HepG2 (cell line): ENCODE measurements around the gene TROAP. TPM values are rescaled to one million over a fixed set of nuclear protein-coding genes. Genes with fewer than 3 reads are reported as not detected.

Experiments
- ADNP ChIP-seq: sonication (generic); formaldehyde crosslinking; IDR thresholded peaks from 2 replicates; pipeline ENCODE4 v1.4.0; 2020; ENCODE audit warnings: missing genetic modification reagents
- ARNT ChIP-seq: fragments of 450-650 bp; IDR thresholded peaks from 2 replicates; pipeline ENCODE4 v1.6.1; 2017
- BCL6 ChIP-seq: IDR thresholded peaks from 2 replicates; pipeline ENCODE4 v1.6.1; 2016; ENCODE audit warnings: missing genetic modification reagents, missing compliant biosample characterization
- CEBPG ChIP-seq: IDR thresholded peaks from 2 replicates; pipeline ENCODE4 v1.6.1; 2016
- EEA1 ChIP-seq: sonication (generic); formaldehyde crosslinking; IDR thresholded peaks from 2 replicates; pipeline ENCODE4 v1.5.1; 2020; ENCODE audit warnings: mild to moderate bottlenecking, missing genetic modification reagents, borderline replicate concordance
- FOXJ3 ChIP-seq: sonication (generic); formaldehyde crosslinking; IDR thresholded peaks from 2 replicates; pipeline ENCODE4 v1.4.0; 2020; ENCODE audit warnings: missing genetic modification reagents, mild to moderate bottlenecking, borderline replicate concordance
- GLMP ChIP-seq: sonication (generic); formaldehyde crosslinking; IDR thresholded peaks from 2 replicates; pipeline ENCODE4 v1.9.0; 2021; ENCODE audit warnings: missing genetic modification reagents, mild to moderate bottlenecking, borderline replicate concordance
- HNRNPH1 ChIP-seq: fragments of 200-400 bp; formaldehyde crosslinking; optimal IDR thresholded peaks from 2 replicates; pipeline ENCODE3; 2017; ENCODE audit warnings: mild to moderate bottlenecking, low read depth, low read length
- KDM3A ChIP-seq: IDR thresholded peaks from 2 replicates; pipeline ENCODE4 v1.6.1; 2018; ENCODE audit warnings: low read depth, missing compliant biosample characterization
- KLF12 ChIP-seq: sonication (generic); formaldehyde crosslinking; IDR thresholded peaks from 2 replicates; pipeline ENCODE4 v1.4.0; 2020; ENCODE audit warnings: missing genetic modification reagents, borderline replicate concordance
- MEF2D ChIP-seq: sonication (generic); formaldehyde crosslinking; IDR thresholded peaks from 2 replicates; pipeline ENCODE4 v1.5.1; 2020; ENCODE audit warnings: mild to moderate bottlenecking, missing genetic modification reagents
- MNT ChIP-seq: fragments of 450-650 bp; IDR thresholded peaks from 2 replicates; pipeline ENCODE4 v1.6.1; 2016
- NR0B2 ChIP-seq: sonication (generic); formaldehyde crosslinking; IDR thresholded peaks from 2 replicates; pipeline ENCODE4 v1.4.0; 2020; ENCODE audit warnings: mild to moderate bottlenecking, missing genetic modification reagents
- RERE ChIP-seq: IDR thresholded peaks from 2 replicates; pipeline ENCODE4 v1.6.1; 2016; ENCODE audit warnings: low read depth, missing genetic modification reagents, missing compliant biosample characterization
- RXRB ChIP-seq: IDR thresholded peaks from 2 replicates; pipeline ENCODE4 v1.6.1; 2016; ENCODE audit warnings: borderline replicate concordance, missing genetic modification reagents, missing compliant biosample characterization
- SCMH1 ChIP-seq: sonication (generic); formaldehyde crosslinking; IDR thresholded peaks from 2 replicates; pipeline ENCODE4 v1.9.0; 2021; ENCODE audit warnings: missing genetic modification reagents, mild to moderate bottlenecking, borderline replicate concordance
- ZNF274 ChIP-seq: sonication (generic); formaldehyde crosslinking; IDR thresholded peaks from 2 replicates; pipeline ENCODE4 v1.5.1; 2020; ENCODE audit warnings: mild to moderate bottlenecking, missing genetic modification reagents
- ZNF460 ChIP-seq: sonication (generic); formaldehyde crosslinking; IDR thresholded peaks from 2 replicates; pipeline ENCODE4 v1.5.1; 2020; ENCODE audit warnings: missing genetic modification reagents, mild to moderate bottlenecking, borderline replicate concordance
- ZNF83 ChIP-seq: sonication (generic); formaldehyde crosslinking; IDR thresholded peaks from 2 replicates; pipeline ENCODE4 v1.4.0; 2020; ENCODE audit warnings: missing genetic modification reagents, mild to moderate bottlenecking, borderline replicate concordance
- polyA plus RNA-seq, 8 experiments: library from polyadenylated mRNA; depleted of rRNA in 3 of 8; stranded (reverse) in 7 of 8; unstranded in 1 of 8; fragments of >200 nt; fragmentation: Illumina TruSeq in 4 of 8; extraction: Trizol in 4 of 8; gene quantifications; 2 replicates each; pipeline versions ENCODE4 v1.2.1 to v1.2.3, GENCODE V29; 2011 to 2016; ENCODE audit warnings: low read depth in 4 of 8, missing spikeins in 1 of 8, mixed read lengths in 1 of 8; ENCODE audit not compliant: insufficient read depth in 1 of 8
- total RNA-seq, 5 experiments: library from RNA; depleted of rRNA; stranded (reverse); fragments of >200 nt; fragmentation: Illumina TruSeq; extraction: Trizol; gene quantifications; 2 replicates each; pipeline ENCODE4 v1.2.3, GENCODE V29; 2016; ENCODE audit warnings: low read depth in 1 of 5

The TROAP gene
- total and polyA plus RNA-seq, 2 of the 13 experiments (the other 11 are each of a cell fraction or from before 2014, with no cell fraction given) = 22.5 to 30.9 TPM

- TF ChIP-seq RERE (CRISPR knock-in tag) (no peak), CEBPG (CRISPR knock-in tag) (peak; percentile 49; the same call in 1 of the 2 replicates), MEF2D (CRISPR knock-in tag) (peak; percentile 65), GLMP (CRISPR knock-in tag) (no peak), NR0B2 (no peak), ZNF460 (CRISPR knock-in tag) (peak; percentile 32; the same call in 1 of the 2 replicates), SCMH1 (CRISPR knock-in tag) (no peak), HNRNPH1 (no peak), ADNP (CRISPR knock-in tag) (no peak), KDM3A (CRISPR knock-in tag) (peak; percentile 97), KLF12 (CRISPR knock-in tag) (peak; percentile 92), MNT (no peak), ZNF274 (no peak), FOXJ3 (CRISPR knock-in tag) (peak; percentile 80; the same call in 1 of the 2 replicates), BCL6 (CRISPR knock-in tag) (peak; percentile 81), ARNT (no peak), ZNF83 (CRISPR knock-in tag) (peak; percentile 58; the same call in 1 of the 2 replicates), RXRB (CRISPR knock-in tag) (peak; percentile 82), EEA1 (CRISPR knock-in tag) (no peak)
These were observed 24.5 kb downstream of the TROAP start (continued) for GRCh38 chr12:49347311-49348193.
